Measurements from ENCODE around the gene THADA.

Gene THADA

GRCh38 chr2:43251171-43251731 lies 344.6 kb downstream of the THADA start:
- Histone ChIP-seq H3K4me1 (ENCODE audit: control insufficient read depth, low read length) (no peaks in the 10 kb centered on the region), H3K4me3 (ENCODE audit: low read length) (no peak overlapping the region), H3K79me2 (ENCODE audit: control insufficient read depth, low read length) (no peaks in the 10 kb centered on the region), H3K36me3 (ENCODE audit: control insufficient read depth, low read length) (peaks cover 5% of the 10 kb centered on the region; the same call in 1 of the 2 replicates), H3K4me2 (ENCODE audit: low read length) (no peak overlapping the region), H3K27me3 (ENCODE audit: control insufficient read depth, low read length) (no peaks in the 10 kb centered on the region), H4K20me1 (ENCODE audit: control insufficient read depth, insufficient read depth, low read depth, low read length) (no peaks in the 10 kb centered on the region), H3F3A (ENCODE audit: control insufficient read depth, insufficient read depth) (no peaks in the 10 kb centered on the region), H3K9me3 (ENCODE audit: control insufficient read depth, insufficient read depth, low read length) (no peaks in the 10 kb centered on the region), H3K9me2 (replicated peaks; ENCODE audit: control insufficient read depth, low read length) (no peaks in the 10 kb centered on the region), H3K27ac (ENCODE audit: low read depth, low read length) (no peak overlapping the region)
- TF ChIP-seq EZH2phosphoT487 (IDR thresholded peaks at IDR 0.05; ENCODE audit: borderline replicate concordance, low read length) = no peak
- TF ChIP-seq, protein P1, sequence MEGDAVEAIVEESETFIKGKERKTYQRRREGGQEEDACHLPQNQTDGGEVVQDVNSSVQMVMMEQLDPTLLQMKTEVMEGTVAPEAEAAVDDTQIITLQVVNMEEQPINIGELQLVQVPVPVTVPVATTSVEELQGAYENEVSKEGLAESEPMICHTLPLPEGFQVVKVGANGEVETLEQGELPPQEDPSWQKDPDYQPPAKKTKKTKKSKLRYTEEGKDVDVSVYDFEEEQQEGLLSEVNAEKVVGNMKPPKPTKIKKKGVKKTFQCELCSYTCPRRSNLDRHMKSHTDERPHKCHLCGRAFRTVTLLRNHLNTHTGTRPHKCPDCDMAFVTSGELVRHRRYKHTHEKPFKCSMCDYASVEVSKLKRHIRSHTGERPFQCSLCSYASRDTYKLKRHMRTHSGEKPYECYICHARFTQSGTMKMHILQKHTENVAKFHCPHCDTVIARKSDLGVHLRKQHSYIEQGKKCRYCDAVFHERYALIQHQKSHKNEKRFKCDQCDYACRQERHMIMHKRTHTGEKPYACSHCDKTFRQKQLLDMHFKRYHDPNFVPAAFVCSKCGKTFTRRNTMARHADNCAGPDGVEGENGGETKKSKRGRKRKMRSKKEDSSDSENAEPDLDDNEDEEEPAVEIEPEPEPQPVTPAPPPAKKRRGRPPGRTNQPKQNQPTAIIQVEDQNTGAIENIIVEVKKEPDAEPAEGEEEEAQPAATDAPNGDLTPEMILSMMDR (IDR thresholded peaks at IDR 0.05; ENCODE audit: low read depth, low read length, poor library complexity, severe bottlenecking) = no peak

DNA sequence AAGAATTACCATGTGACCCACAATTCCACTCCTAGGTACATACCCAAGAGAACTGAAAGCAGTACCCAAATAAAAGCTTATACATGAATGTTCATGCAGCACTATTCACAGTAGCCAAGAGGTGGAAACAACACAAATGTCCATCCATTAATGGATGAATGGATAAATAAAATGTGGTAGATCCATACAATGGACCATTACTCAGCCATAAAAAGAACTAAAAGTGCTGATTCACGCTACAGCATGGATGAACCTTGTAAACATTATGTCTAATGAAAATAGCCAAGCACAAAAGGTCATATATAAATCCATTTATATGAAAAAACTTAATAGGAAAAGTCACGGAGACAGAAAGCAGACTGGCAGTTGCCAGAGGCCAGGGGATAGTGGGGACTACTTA lies 345.8 kb downstream of the THADA start:
- no peaks in the 10 kb centered on the region for H4K20me1 ChIP-seq (ENCODE audit: control insufficient read depth, insufficient read depth, low read depth, low read length)
- H3K4me1 ChIP-seq (ENCODE audit: control insufficient read depth, low read length) = no peaks in the 10 kb centered on the region
- H3K9me2 ChIP-seq (replicated peaks; ENCODE audit: control insufficient read depth, low read length) = no peaks in the 10 kb centered on the region
- H3K9me3 ChIP-seq (ENCODE audit: control insufficient read depth, insufficient read depth, low read length) = no peaks in the 10 kb centered on the region
- TF ChIP-seq EZH2phosphoT487 (IDR thresholded peaks at IDR 0.05; ENCODE audit: borderline replicate concordance, low read length) = no peak
- TF ChIP-seq, protein P1 (IDR thresholded peaks at IDR 0.05; ENCODE audit: low read depth, low read length, poor library complexity, severe bottlenecking) = no peak
- H3K27ac ChIP-seq (ENCODE audit: low read depth, low read length) = no peak overlapping the region
- H3K27me3 ChIP-seq (ENCODE audit: control insufficient read depth, low read length) = no peaks in the 10 kb centered on the region
- H3F3A ChIP-seq (ENCODE audit: control insufficient read depth, insufficient read depth) = no peaks in the 10 kb centered on the region
- H3K36me3 ChIP-seq (ENCODE audit: control insufficient read depth, low read length) = peaks cover 5% of the 10 kb centered on the region; the same call in 1 of the 2 replicates
- H3K79me2 ChIP-seq (ENCODE audit: control insufficient read depth, low read length) = no peaks in the 10 kb centered on the region
- H3K4me3 ChIP-seq (ENCODE audit: low read length) = no peak overlapping the region
- no peak overlapping the region for H3K4me2 ChIP-seq (ENCODE audit: low read length)

DNA sequence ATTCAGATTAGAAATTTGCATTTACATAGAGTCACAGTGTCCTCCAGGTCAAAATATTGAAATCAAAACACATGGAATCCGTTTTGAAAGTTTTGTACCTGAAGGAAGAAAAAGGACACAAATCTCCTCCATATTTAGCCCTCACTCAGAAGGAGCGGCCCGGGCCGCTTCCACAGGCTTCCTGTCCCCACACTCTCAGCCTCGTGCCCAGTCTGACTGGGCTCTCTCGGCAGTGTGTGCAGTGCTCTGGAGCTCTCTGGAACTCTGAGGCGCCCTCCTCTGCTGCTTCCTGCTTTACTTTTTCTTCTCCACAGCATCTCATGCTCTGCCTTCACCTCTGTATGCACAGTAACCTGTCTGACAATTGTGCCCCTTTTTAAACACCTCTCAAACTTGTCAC lies 347.2 kb downstream of the THADA start:
- TF ChIP-seq, protein P1 (IDR thresholded peaks at IDR 0.05; ENCODE audit: low read depth, low read length, poor library complexity, severe bottlenecking) = no peak
- no peak for TF ChIP-seq EZH2phosphoT487 (IDR thresholded peaks at IDR 0.05; ENCODE audit: borderline replicate concordance, low read length)
- Histone ChIP-seq H4K20me1 (ENCODE audit: control insufficient read depth, insufficient read depth, low read depth, low read length) (no peaks in the 10 kb centered on the region), H3K9me2 (replicated peaks; ENCODE audit: control insufficient read depth, low read length) (no peaks in the 10 kb centered on the region), H3K9me3 (ENCODE audit: control insufficient read depth, insufficient read depth, low read length) (no peaks in the 10 kb centered on the region), H3F3A (ENCODE audit: control insufficient read depth, insufficient read depth) (no peaks in the 10 kb centered on the region), H3K4me3 (ENCODE audit: low read length) (no peak overlapping the region), H3K36me3 (ENCODE audit: control insufficient read depth, low read length) (no peaks in the 10 kb centered on the region), H3K27ac (ENCODE audit: low read depth, low read length) (no peak overlapping the region), H3K4me1 (ENCODE audit: control insufficient read depth, low read length) (no peaks in the 10 kb centered on the region), H3K27me3 (ENCODE audit: control insufficient read depth, low read length) (no peaks in the 10 kb centered on the region), H3K4me2 (ENCODE audit: low read length) (no peak overlapping the region), H3K79me2 (ENCODE audit: control insufficient read depth, low read length) (no peaks in the 10 kb centered on the region)

Measured in DOHH2 (cell line).